Panc1 (cell line): ENCODE results near the gene GRK2. TPM values are rescaled to one million over a fixed set of nuclear protein-coding genes. Genes with fewer than 3 reads are reported as not detected.

Source experiments
- ATAC-seq: fragments of 200-7000 bp; cut with Tn5 transposase; 2 replicates; pipeline ENCODE4 v1.9.1; 2020; ENCODE audit warnings: mild to moderate bottlenecking, moderate library complexity
- BruUV-seq: library from RNA; stranded (reverse); fragments of 400-500 nt; replicated peaks from 2 replicates; lab custom pipeline; 2021; lab: Mats Ljungman, UMichigan
- CTCF ChIA-PET: fragments of 300-600 bp; sonication (Branson Sonifier 250); formaldehyde crosslinking; loops from one replicate; lab custom pipeline; 2022; ENCODE audit warnings: antibody characterized with exemption; lab: Charles Lee
- POLR2A ChIA-PET: fragments of 300-600 bp; sonication (Branson Sonifier 250); formaldehyde crosslinking; loops from one replicate; lab custom pipeline; 2022; ENCODE audit warnings: antibody characterized with exemption; lab: Charles Lee
- DNase-seq: peaks from one replicate; pipeline ENCODE4 v3.0.0-alpha.2; 2010; ENCODE audit warnings: low read depth, low spot score
- H3K27ac ChIP-seq: 2 replicates; pipeline ENCODE4 v1.5.1; 2011; ENCODE audit warnings: mild to moderate bottlenecking, low read length, inconsistent platforms
- H3K27me3 ChIP-seq: fragments of 200-500 bp; sonication (Bioruptor generic); 2 replicates; pipeline ENCODE4 v1.6.0; 2014; ENCODE audit warnings: low read length, inconsistent platforms; ENCODE audit not compliant: control insufficient read depth, insufficient read depth
- H3K36me3 ChIP-seq: fragments of 200-500 bp; sonication (Bioruptor generic); 2 replicates; pipeline ENCODE4 v1.5.1; 2014; ENCODE audit warnings: inconsistent platforms, mild to moderate bottlenecking, low read length, moderate library complexity; ENCODE audit not compliant: control insufficient read depth, insufficient read depth
- H3K4me1 ChIP-seq: 2 replicates; pipeline ENCODE4 v1.5.1; 2011; ENCODE audit warnings: inconsistent platforms, mild to moderate bottlenecking, low read length, moderate library complexity; ENCODE audit not compliant: control insufficient read depth, insufficient read depth
- H3K4me3 ChIP-seq, 2 experiments: 2 replicates each; pipeline ENCODE4 v1.5.1; 2011 to 2012; ENCODE audit warnings: low read depth in 2 of 2, low read length in 2 of 2, mild to moderate bottlenecking in 2 of 2, inconsistent platforms in 1 of 2, moderate library complexity in 1 of 2
- H3K9me3 ChIP-seq: fragments of 200-500 bp; sonication (Bioruptor generic); 2 replicates; pipeline ENCODE4 v1.5.1; 2014; ENCODE audit warnings: low read depth, mild to moderate bottlenecking, inconsistent platforms, low read length, moderate library complexity; ENCODE audit not compliant: control insufficient read depth, insufficient read depth
- POLR2AphosphoS5 ChIP-seq: IDR thresholded peaks from 2 replicates; pipeline ENCODE4 v1.6.1; 2012; ENCODE audit warnings: mild to moderate bottlenecking, low read depth, low read length, moderate library complexity
- SIN3A ChIP-seq: IDR thresholded peaks from 2 replicates; pipeline ENCODE4 v1.6.1; 2012; ENCODE audit warnings: low read depth, mild to moderate bottlenecking, low read length, moderate library complexity, borderline replicate concordance; ENCODE audit not compliant: insufficient read depth
- TCF7L2 ChIP-seq: IDR thresholded peaks from 2 replicates; pipeline ENCODE4 v1.6.1; 2011; ENCODE audit warnings: mild to moderate bottlenecking, low read depth, low read length, inconsistent platforms
- in situ Hi-C: cut with HindIII; loops from 2 replicates; pipeline ENCODE4 v1.10.0; 2016; ENCODE audit warnings: low sequenced_read_pairs, low pct_unique_long_range_greater_than_20kb
- intact Hi-C: fragments of 100-400 bp; cut with micrococcal nuclease; formaldehyde crosslinking; loops from one replicate; pipeline ENCODE4 v1.10.0; 2022; ENCODE audit not compliant: unreplicated experiment
- total RNA-seq: library from RNA; stranded (reverse); gene quantifications from one replicate; pipeline ENCODE4 v1.2.1, GENCODE V29; 2021; ENCODE audit not compliant: unreplicated experiment
- TF ChIP-seq, protein P1 (sequence below): fragments of 450-650 bp; IDR thresholded peaks from 2 replicates; pipeline ENCODE4 v1.5.1; 2017; ENCODE audit warnings: mild to moderate bottlenecking
- TF ChIP-seq, protein P2 (sequence below), 2 experiments: IDR thresholded peaks; 2 replicates each; pipeline ENCODE4 v1.6.1; 2011 to 2012; ENCODE audit warnings: low read depth in 2 of 2, control low read depth in 1 of 2, low read length in 1 of 2, mild to moderate bottlenecking in 1 of 2, moderate library complexity in 1 of 2; ENCODE audit not compliant: insufficient read depth in 1 of 2

GRK2 gene
- total RNA-seq, 1 experiment from 2014 or later = 103 TPM

DNA sequence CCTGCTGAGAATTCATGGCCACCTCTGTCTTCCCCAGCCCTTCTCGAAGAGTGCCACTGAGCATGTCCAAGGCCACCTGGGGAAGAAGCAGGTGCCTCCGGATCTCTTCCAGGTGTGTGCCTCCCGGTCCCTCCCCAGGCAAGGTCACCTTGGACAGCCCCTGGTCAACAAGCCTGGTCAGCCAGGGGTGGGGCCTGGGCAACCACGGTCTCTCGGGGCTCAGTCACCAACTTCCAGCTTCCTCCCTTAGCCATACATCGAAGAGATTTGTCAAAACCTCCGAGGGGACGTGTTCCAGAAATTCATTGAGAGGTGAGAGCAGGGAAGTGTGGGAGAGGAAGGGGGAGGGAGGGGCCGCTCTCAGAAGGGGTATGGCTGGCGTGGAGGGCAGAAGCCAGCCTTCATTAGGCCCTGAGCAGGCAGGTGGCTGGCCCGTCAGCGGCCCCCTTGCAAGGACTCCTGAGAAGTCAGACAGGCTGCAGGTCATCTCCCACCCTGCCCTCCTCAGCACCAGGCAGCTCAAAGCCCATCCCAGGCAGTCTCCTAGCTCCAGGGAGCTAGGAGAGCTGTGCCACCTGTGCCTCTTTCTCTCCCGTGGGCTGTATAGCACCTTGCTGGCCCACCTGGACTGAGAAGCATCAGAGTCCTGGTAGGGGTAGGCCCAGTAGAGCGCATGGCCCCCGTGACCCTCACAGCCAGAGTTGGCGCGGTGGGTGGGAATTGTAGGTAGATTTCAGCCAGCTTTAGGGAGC, 13.5 kb downstream of the GRK2 start:
- ChIA-PET POLR2A (no interaction called here), CTCF (interaction anchor here (0.9 kb wide), 1 partner anchor 14 kb away, joined by 3 read pairs; no protein-coding TSS in a partner anchor)
- Histone ChIP-seq H3K36me3 (peaks cover 7% of the 10 kb centered on the region; the same call in 1 of the 2 replicates), H3K4me3 (no peak overlapping the region), H3K4me1 (peaks cover 10% of the 10 kb centered on the region), H3K9me3 (no peaks in the 10 kb centered on the region), H3K27me3 (no peaks in the 10 kb centered on the region), H3K27ac (no peak overlapping the region)
- ATAC-seq (no peak), DNase-seq (no peak)
- TF ChIP-seq POLR2AphosphoS5 (no peak), TCF7L2 (no peak), SIN3A (no peak)
- TF ChIP-seq, protein P1, sequence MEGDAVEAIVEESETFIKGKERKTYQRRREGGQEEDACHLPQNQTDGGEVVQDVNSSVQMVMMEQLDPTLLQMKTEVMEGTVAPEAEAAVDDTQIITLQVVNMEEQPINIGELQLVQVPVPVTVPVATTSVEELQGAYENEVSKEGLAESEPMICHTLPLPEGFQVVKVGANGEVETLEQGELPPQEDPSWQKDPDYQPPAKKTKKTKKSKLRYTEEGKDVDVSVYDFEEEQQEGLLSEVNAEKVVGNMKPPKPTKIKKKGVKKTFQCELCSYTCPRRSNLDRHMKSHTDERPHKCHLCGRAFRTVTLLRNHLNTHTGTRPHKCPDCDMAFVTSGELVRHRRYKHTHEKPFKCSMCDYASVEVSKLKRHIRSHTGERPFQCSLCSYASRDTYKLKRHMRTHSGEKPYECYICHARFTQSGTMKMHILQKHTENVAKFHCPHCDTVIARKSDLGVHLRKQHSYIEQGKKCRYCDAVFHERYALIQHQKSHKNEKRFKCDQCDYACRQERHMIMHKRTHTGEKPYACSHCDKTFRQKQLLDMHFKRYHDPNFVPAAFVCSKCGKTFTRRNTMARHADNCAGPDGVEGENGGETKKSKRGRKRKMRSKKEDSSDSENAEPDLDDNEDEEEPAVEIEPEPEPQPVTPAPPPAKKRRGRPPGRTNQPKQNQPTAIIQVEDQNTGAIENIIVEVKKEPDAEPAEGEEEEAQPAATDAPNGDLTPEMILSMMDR = no peak
- TF ChIP-seq, protein P2, sequence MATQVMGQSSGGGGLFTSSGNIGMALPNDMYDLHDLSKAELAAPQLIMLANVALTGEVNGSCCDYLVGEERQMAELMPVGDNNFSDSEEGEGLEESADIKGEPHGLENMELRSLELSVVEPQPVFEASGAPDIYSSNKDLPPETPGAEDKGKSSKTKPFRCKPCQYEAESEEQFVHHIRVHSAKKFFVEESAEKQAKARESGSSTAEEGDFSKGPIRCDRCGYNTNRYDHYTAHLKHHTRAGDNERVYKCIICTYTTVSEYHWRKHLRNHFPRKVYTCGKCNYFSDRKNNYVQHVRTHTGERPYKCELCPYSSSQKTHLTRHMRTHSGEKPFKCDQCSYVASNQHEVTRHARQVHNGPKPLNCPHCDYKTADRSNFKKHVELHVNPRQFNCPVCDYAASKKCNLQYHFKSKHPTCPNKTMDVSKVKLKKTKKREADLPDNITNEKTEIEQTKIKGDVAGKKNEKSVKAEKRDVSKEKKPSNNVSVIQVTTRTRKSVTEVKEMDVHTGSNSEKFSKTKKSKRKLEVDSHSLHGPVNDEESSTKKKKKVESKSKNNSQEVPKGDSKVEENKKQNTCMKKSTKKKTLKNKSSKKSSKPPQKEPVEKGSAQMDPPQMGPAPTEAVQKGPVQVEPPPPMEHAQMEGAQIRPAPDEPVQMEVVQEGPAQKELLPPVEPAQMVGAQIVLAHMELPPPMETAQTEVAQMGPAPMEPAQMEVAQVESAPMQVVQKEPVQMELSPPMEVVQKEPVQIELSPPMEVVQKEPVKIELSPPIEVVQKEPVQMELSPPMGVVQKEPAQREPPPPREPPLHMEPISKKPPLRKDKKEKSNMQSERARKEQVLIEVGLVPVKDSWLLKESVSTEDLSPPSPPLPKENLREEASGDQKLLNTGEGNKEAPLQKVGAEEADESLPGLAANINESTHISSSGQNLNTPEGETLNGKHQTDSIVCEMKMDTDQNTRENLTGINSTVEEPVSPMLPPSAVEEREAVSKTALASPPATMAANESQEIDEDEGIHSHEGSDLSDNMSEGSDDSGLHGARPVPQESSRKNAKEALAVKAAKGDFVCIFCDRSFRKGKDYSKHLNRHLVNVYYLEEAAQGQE (IDR thresholded peaks at IDR 0.05; ENCODE audit: insufficient read depth in 1 of 2, low read depth in 2 of 2, low read length in 1 of 2) = no peak
- no TSS peak for BruUV-seq
- intact Hi-C loops (no loop called here), in situ Hi-C loops (no loop called here)

DNA sequence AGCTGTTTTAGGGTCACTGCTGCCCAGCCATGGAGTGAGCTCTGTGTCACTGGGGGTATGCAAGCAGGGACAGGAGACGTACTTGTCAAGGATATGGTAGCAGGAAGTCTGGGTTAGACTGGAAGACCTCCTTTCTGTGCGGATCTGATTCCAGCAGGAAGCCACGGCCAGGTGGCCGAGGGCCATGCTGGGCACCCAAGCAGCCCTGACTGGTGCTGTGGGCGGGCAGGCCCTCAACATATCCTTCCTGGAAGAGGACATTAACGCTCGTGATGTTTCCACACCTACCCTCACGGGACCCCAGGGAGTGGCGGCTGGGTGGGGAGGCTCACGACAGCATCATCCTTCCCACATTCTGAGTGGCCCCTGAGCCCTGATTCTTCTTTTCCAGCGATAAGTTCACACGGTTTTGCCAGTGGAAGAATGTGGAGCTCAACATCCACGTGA, 14.1 kb downstream of the GRK2 start:
- ChIA-PET CTCF (no interaction called here), POLR2A (no interaction called here)
- Histone ChIP-seq H3K36me3 (peaks cover 7% of the 10 kb centered on the region; the same call in 1 of the 2 replicates), H3K27me3 (no peaks in the 10 kb centered on the region), H3K27ac (no peak overlapping the region), H3K4me1 (peaks cover 10% of the 10 kb centered on the region), H3K9me3 (no peaks in the 10 kb centered on the region), H3K4me3 (no peak overlapping the region)
- TF ChIP-seq TCF7L2 (no peak), SIN3A (no peak), POLR2AphosphoS5 (no peak)
- TF ChIP-seq, protein P2 (IDR thresholded peaks at IDR 0.05; ENCODE audit: insufficient read depth in 1 of 2, low read depth in 2 of 2, low read length in 1 of 2) = no peak
- TF ChIP-seq, protein P1 = no peak
- intact Hi-C loops (no loop called here), in situ Hi-C loops (no loop called here)
- ATAC-seq (no peak), DNase-seq (no peak)
- BruUV-seq = no TSS peak
